IMR-90 (cell line): ENCODE data around the gene CITED2.

ENCODE experiments used
- CHD1 ChIP-seq: IDR thresholded peaks from 2 replicates; pipeline ENCODE4 v1.6.1; 2012; ENCODE audit warnings: low read depth, low read length, improper control_type of control experiment
- FOS ChIP-seq: fragments of 150-350 bp; IDR thresholded peaks from 2 replicates; pipeline ENCODE4 v1.6.1; 2016; ENCODE audit warnings: low read depth, low read length
- MXI1 ChIP-seq: IDR thresholded peaks from 2 replicates; pipeline ENCODE4 v1.6.1; 2012; ENCODE audit warnings: low read depth, mild to moderate bottlenecking, low read length, moderate library complexity, borderline replicate concordance
- POLR2A ChIP-seq: IDR thresholded peaks from 2 replicates; pipeline ENCODE4 v1.6.1; 2012; ENCODE audit warnings: mild to moderate bottlenecking, low read depth, low read length
- RAD21 ChIP-seq: IDR thresholded peaks from 2 replicates; pipeline ENCODE4 v1.6.1; 2012; ENCODE audit warnings: low read length, improper control_type of control experiment
- RFX5 ChIP-seq: IDR thresholded peaks from 2 replicates; pipeline ENCODE4 v1.8.0; 2012; ENCODE audit warnings: low read depth, mild to moderate bottlenecking, low read length, moderate library complexity
- USF2 ChIP-seq: fragments of 150-350 bp; IDR thresholded peaks from 2 replicates; pipeline ENCODE4 v1.6.1; 2017; ENCODE audit warnings: mild to moderate bottlenecking, antibody characterized with exemption, low read length, low read depth
- TF ChIP-seq, protein P1 (sequence below): conservative IDR thresholded peaks from 2 replicates; pipeline ENCODE4 v1.5.1; 2012; ENCODE audit warnings: mild to moderate bottlenecking, low read depth, low read length, improper control_type of control experiment

DNA sequence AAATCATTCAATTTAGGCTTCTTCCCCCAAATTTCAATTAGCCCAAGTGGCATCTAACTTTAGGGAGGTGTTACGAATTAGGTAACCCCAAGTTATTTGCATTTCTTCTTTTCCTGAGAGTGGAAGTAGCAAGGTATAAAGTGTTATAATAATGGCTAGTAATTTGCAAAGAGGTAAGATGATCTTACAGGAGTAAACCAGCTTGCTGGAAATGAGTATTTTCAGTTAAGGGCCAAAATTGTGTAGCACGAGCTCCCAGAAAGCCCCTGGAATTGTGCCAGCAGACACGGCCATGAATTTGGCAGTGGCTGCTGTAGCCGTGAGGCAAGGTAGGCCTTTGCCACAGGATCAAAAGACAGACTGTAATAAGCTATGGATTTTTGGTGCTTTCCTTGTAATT is 38.0 kb downstream of the CITED2 start:
- TF ChIP-seq, protein P1, sequence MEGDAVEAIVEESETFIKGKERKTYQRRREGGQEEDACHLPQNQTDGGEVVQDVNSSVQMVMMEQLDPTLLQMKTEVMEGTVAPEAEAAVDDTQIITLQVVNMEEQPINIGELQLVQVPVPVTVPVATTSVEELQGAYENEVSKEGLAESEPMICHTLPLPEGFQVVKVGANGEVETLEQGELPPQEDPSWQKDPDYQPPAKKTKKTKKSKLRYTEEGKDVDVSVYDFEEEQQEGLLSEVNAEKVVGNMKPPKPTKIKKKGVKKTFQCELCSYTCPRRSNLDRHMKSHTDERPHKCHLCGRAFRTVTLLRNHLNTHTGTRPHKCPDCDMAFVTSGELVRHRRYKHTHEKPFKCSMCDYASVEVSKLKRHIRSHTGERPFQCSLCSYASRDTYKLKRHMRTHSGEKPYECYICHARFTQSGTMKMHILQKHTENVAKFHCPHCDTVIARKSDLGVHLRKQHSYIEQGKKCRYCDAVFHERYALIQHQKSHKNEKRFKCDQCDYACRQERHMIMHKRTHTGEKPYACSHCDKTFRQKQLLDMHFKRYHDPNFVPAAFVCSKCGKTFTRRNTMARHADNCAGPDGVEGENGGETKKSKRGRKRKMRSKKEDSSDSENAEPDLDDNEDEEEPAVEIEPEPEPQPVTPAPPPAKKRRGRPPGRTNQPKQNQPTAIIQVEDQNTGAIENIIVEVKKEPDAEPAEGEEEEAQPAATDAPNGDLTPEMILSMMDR, result no peak
- TF ChIP-seq RAD21 (no peak), POLR2A (no peak), RFX5 (no peak), USF2 (no peak), MXI1 (no peak), CHD1 (no peak), FOS (no peak)
